HepG2 (cell line): ENCODE measurements around the gene PPIP5K1. TPM values are rescaled to one million over a fixed set of nuclear protein-coding genes. Genes with fewer than 3 reads are reported as not detected.

Source experiments
- ATAC-seq: fragments of 200-7000 bp; cut with Tn5 transposase; 3 replicates; pipeline ENCODE4 v1.9.1; 2020; ENCODE audit warnings: mild to moderate bottlenecking, moderate library complexity
- BruUV-seq: library from RNA; stranded (reverse); fragments of 400-500 nt; replicated peaks from 2 replicates; lab custom pipeline; 2021; lab: Mats Ljungman, UMichigan
- CTCF ChIA-PET: fragments of 300-600 bp; formaldehyde crosslinking; extraction: SDS; loops from one replicate; lab custom pipeline; 2021; ENCODE audit warnings: low total read pairs, inconsistent platforms, low intra/inter-chr PET ratio; lab: Yijun Ruan, JAX
- POLR2A ChIA-PET: fragments of 350-600 bp; sonication (Branson Sonifier 250); formaldehyde crosslinking; loops from one replicate; lab custom pipeline; 2020; ENCODE audit warnings: antibody characterized with exemption, inconsistent platforms; lab: Yijun Ruan, JAX
- DNase-seq: peaks from one replicate; pipeline ENCODE4 v3.0.0-alpha.2; 2015; ENCODE audit warnings: low spot score
- FAIRE-seq: peaks from 3 replicates; lab custom pipeline; 2011; peaks lifted over from hg19 to GRCh38; lab: Jason Lieb, UNC
- H2AFZ ChIP-seq: one replicate; pipeline ENCODE4 v1.6.1; 2011; ENCODE audit warnings: low read length, inconsistent platforms
- H3K27ac ChIP-seq: fragments of 300-600 bp; 3 replicates; pipeline ENCODE4 v1.8.0; 2011; ENCODE audit warnings: mixed run types, mild to moderate bottlenecking, mixed read lengths, low read length, inconsistent platforms; ENCODE audit not compliant: insufficient read depth; ENCODE audit errors: extremely low read length
- H3K27me3 ChIP-seq, 2 experiments: fragments of 200-600 bp in 1 of 2; 2 replicates in 1 of 2; 3 replicates in 1 of 2; pipeline versions ENCODE4 v1.6.0 to v1.8.0; 2011; ENCODE audit warnings: low read length in 2 of 2, mild to moderate bottlenecking in 2 of 2, moderate library complexity in 2 of 2, inconsistent platforms in 1 of 2; ENCODE audit not compliant: insufficient read depth in 2 of 2, control insufficient read depth in 1 of 2
- H3K36me3 ChIP-seq, 2 experiments: fragments of 200-600 bp in 1 of 2; replicated peaks in 1 of 2; 2 replicates in 1 of 2; 3 replicates in 1 of 2; pipeline versions ENCODE4 v1.5.1 to v1.8.0; 2011; ENCODE audit warnings: low read length in 2 of 2, inconsistent platforms in 1 of 2; ENCODE audit not compliant: insufficient read depth in 2 of 2, control insufficient read depth in 1 of 2
- H3K4me1 ChIP-seq: 2 replicates; pipeline ENCODE4 v1.5.1; 2012; ENCODE audit warnings: low read length, inconsistent platforms; ENCODE audit not compliant: insufficient read depth
- H3K4me2 ChIP-seq: 2 replicates; pipeline ENCODE4 v1.6.0; 2011; ENCODE audit warnings: low read depth, low read length, inconsistent platforms
- H3K4me3 ChIP-seq, 3 experiments: fragments of 200-600 bp in 1 of 3; sonication (generic), shearing (Covaris generic) in 1 of 3; replicated peaks in 1 of 3; 2 replicates each; pipeline ENCODE4 v1.5.1; 2011 to 2016; ENCODE audit warnings: low read length in 3 of 3, inconsistent platforms in 2 of 3, low read depth in 2 of 3, mild to moderate bottlenecking in 2 of 3, control low read depth in 1 of 3, mixed read lengths in 1 of 3; ENCODE audit not compliant: insufficient read depth in 1 of 3
- H3K79me2 ChIP-seq: one replicate; pipeline ENCODE4 v1.6.1; 2011; ENCODE audit warnings: low read length, inconsistent platforms; ENCODE audit not compliant: insufficient read depth
- H3K9ac ChIP-seq: 2 replicates; pipeline ENCODE4 v1.6.0; 2011; ENCODE audit warnings: mild to moderate bottlenecking, low read depth, low read length, inconsistent platforms; ENCODE audit not compliant: insufficient read depth
- H3K9me3 ChIP-seq: 2 replicates; pipeline ENCODE4 v1.5.1; 2012; ENCODE audit warnings: mild to moderate bottlenecking, low read length
- H4K20me1 ChIP-seq: 2 replicates; pipeline ENCODE4 v1.6.0; 2011; ENCODE audit warnings: inconsistent platforms, mild to moderate bottlenecking, low read length, moderate library complexity; ENCODE audit not compliant: insufficient read depth
- BORCS8-MEF2B ChIP-seq: sonication (generic); formaldehyde crosslinking; IDR thresholded peaks from 2 replicates; pipeline ENCODE4 v1.8.0; 2022; ENCODE audit warnings: mild to moderate bottlenecking, missing genetic modification reagents
- DPF2 ChIP-seq: sonication (generic); formaldehyde crosslinking; IDR thresholded peaks from 2 replicates; pipeline ENCODE4 v1.4.0; 2020; ENCODE audit warnings: mild to moderate bottlenecking, low read depth, missing genetic modification reagents, borderline replicate concordance
- GZF1 ChIP-seq: sonication (generic); formaldehyde crosslinking; IDR thresholded peaks from 2 replicates; pipeline ENCODE4 v1.5.1; 2020; ENCODE audit warnings: mild to moderate bottlenecking, missing genetic modification reagents
- KAT7 ChIP-seq: IDR thresholded peaks from 2 replicates; pipeline ENCODE4 v1.6.1; 2018; ENCODE audit warnings: borderline replicate concordance, missing compliant biosample characterization
- MIXL1 ChIP-seq: IDR thresholded peaks from 2 replicates; pipeline ENCODE4 v1.6.1; 2016
- SRF ChIP-seq: IDR thresholded peaks from 2 replicates; pipeline ENCODE4 v1.6.1; 2011; ENCODE audit warnings: mild to moderate bottlenecking, low read depth, low read length, moderate library complexity
- ZNF251 ChIP-seq: sonication (generic); formaldehyde crosslinking; IDR thresholded peaks from 2 replicates; pipeline ENCODE4 v1.9.0; 2021; ENCODE audit warnings: mild to moderate bottlenecking, missing genetic modification reagents
- ZNF501 ChIP-seq: sonication (generic); formaldehyde crosslinking; IDR thresholded peaks from 2 replicates; pipeline ENCODE4 v1.5.1; 2020; ENCODE audit warnings: mild to moderate bottlenecking, moderate library complexity, missing genetic modification reagents
- ZNF543 ChIP-seq: sonication (generic); formaldehyde crosslinking; IDR thresholded peaks from 2 replicates; pipeline ENCODE4 v1.4.0; 2020; ENCODE audit warnings: mild to moderate bottlenecking, missing genetic modification reagents
- ZNF616 ChIP-seq: sonication (generic); formaldehyde crosslinking; IDR thresholded peaks from 2 replicates; pipeline ENCODE4 v1.5.0; 2020; ENCODE audit warnings: low read depth, mild to moderate bottlenecking, missing genetic modification reagents
- ZNF720 ChIP-seq: sonication (generic); formaldehyde crosslinking; IDR thresholded peaks from 2 replicates; pipeline ENCODE4 v1.4.0; 2020; ENCODE audit warnings: missing genetic modification reagents
- ZNF780A ChIP-seq: sonication (generic); formaldehyde crosslinking; IDR thresholded peaks from 2 replicates; pipeline ENCODE4 v1.8.0; 2022; ENCODE audit warnings: mild to moderate bottlenecking, missing genetic modification reagents, moderate library complexity
- WGBS: methylation state at CpG from one replicate; pipeline ENCODE4 v1.1.6; 2017; ENCODE audit warnings: low lambda C conversion rate; 5-methylcytosine and 5-hydroxymethylcytosine counted together
- in situ Hi-C: cut with HindIII; loops from 2 replicates; pipeline ENCODE4 v1.10.0; 2017; ENCODE audit warnings: low pct_unique_long_range_greater_than_20kb; ENCODE audit not compliant: extremely low pct_ligation_motif_present
- intact Hi-C: fragments of 100-400 bp; cut with micrococcal nuclease; formaldehyde crosslinking; loops from one replicate; pipeline ENCODE4 v1.10.0; 2022; ENCODE audit not compliant: unreplicated experiment
- polyA plus RNA-seq, 8 experiments: library from polyadenylated mRNA; depleted of rRNA in 3 of 8; stranded (reverse) in 7 of 8; unstranded in 1 of 8; fragments of >200 nt; fragmentation: Illumina TruSeq in 4 of 8; extraction: Trizol in 4 of 8; gene quantifications; 2 replicates each; pipeline versions ENCODE4 v1.2.1 to v1.2.3, GENCODE V29; 2011 to 2016; ENCODE audit warnings: low read depth in 4 of 8, missing spikeins in 1 of 8, mixed read lengths in 1 of 8; ENCODE audit not compliant: insufficient read depth in 1 of 8
- total RNA-seq, 5 experiments: library from RNA; depleted of rRNA; stranded (reverse); fragments of >200 nt; fragmentation: Illumina TruSeq; extraction: Trizol; gene quantifications; 2 replicates each; pipeline ENCODE4 v1.2.3, GENCODE V29; 2016; ENCODE audit warnings: low read depth in 1 of 5
- TF ChIP-seq, protein P1 (sequence below): sonication (generic); formaldehyde crosslinking; IDR thresholded peaks from 2 replicates; pipeline ENCODE4 v1.4.0; 2020; ENCODE audit warnings: missing genetic modification reagents, low read depth, mild to moderate bottlenecking, borderline replicate concordance

Gene PPIP5K1
- total and polyA plus RNA-seq, 2 of the 13 experiments (the other 11 are each of a cell fraction or from before 2014, with no cell fraction given) = 9.9 to 10.9 TPM

DNA sequence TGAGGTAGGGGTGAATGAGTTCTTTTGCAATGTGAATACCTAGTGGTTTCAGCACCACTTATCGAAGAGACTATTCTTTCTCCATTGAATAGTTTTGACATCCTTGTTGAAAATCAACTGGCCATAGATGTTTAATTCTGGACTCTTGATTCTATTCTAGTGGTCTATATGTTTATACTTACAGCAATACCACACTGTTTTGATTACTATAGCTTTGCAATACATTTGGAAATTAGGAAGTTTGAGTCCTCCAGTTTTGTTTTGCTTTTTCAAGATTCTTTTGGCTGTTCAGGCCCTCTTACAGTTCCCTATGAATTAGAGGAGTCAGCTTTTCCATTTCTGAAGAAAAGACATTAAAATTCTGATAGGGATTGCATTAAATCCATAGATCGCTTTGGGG is 42.5 kb downstream of the PPIP5K1 start:
- no peaks in the 10 kb centered on the region for H3K36me3 ChIP-seq
- POLR2A ChIA-PET = no interaction called here
- DNase-seq (no peak), FAIRE-seq (no peak), ATAC-seq (no peak)
- BruUV-seq = no TSS peak
- WGBS = 97% methylated on average over 2 of the region's 2 CpGs
- H3K79me2 ChIP-seq = no peaks in the 10 kb centered on the region
- no peak overlapping the region for H3K4me2 ChIP-seq
- no peaks in the 10 kb centered on the region for H3K9me3 ChIP-seq
- no peak overlapping the region for H3K9ac ChIP-seq
- H3K27me3 ChIP-seq = no peaks in the 10 kb centered on the region
- TF ChIP-seq ZNF616 (CRISPR knock-in tag) (no peak), ZNF720 (CRISPR knock-in tag) (no peak), ZNF501 (CRISPR knock-in tag) (no peak), BORCS8-MEF2B (CRISPR knock-in tag) (no peak), GZF1 (no peak), ZNF543 (CRISPR knock-in tag) (no peak), ZNF780A (CRISPR knock-in tag) (no peak), SRF (no peak), KAT7 (CRISPR knock-in tag) (no peak), ZNF251 (CRISPR knock-in tag) (no peak), DPF2 (CRISPR knock-in tag) (no peak), MIXL1 (CRISPR knock-in tag) (no peak)
- TF ChIP-seq, protein P1, sequence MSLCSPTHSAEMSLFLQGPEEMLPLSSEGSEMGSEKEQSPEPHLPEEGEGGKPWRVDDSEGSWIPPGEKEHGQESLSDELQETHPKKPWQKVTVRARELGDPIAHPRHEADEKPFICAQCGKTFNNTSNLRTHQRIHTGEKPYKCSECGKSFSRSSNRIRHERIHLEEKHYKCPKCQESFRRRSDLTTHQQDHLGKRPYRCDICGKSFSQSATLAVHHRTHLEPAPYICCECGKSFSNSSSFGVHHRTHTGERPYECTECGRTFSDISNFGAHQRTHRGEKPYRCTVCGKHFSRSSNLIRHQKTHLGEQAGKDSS (CRISPR knock-in tag) = no peak
- H2AFZ ChIP-seq = no peak overlapping the region
- no peak overlapping the region for H3K27ac ChIP-seq
- H3K4me1 ChIP-seq = no peaks in the 10 kb centered on the region
- no peak overlapping the region for H3K4me3 ChIP-seq
- in situ Hi-C loops (no loop called here), intact Hi-C loops (no loop called here)
- H4K20me1 ChIP-seq = no peaks in the 10 kb centered on the region
- CTCF ChIA-PET = no interaction called here
